Dendritic cell treated with granulocyte-macrophage colony-stimulating factor and Interleukin-4, amounts not matched to agents 40 ng/mL and 50 ng/mL, for 4 days (primary cell): ENCODE measurements around the gene KRTDAP.
A peak's percentile ranks its signal among the peaks of the same experiment; 100 is the strongest.
"Not testable (repeated sequence)": the region's sequence is repeated elsewhere in the genome, so short reads cannot be mapped to it uniquely, and the experiment has no call there.

Source experiments
- H3K27ac Mint-ChIP-seq: one replicate; pipeline ENCODE4 v1.8.0; 2022; ENCODE audit warnings: mild to moderate bottlenecking, mixed read lengths
- H3K27me3 Mint-ChIP-seq: one replicate; pipeline ENCODE4 v1.8.0; 2022; ENCODE audit warnings: mild to moderate bottlenecking, mixed read lengths
- H3K36me3 Mint-ChIP-seq: one replicate; pipeline ENCODE4 v1.8.0; 2022; ENCODE audit warnings: low read depth, mixed read lengths
- H3K4me1 Mint-ChIP-seq: one replicate; pipeline ENCODE4 v1.8.0; 2022; ENCODE audit warnings: low read depth, mixed read lengths
- H3K4me3 Mint-ChIP-seq: one replicate; pipeline ENCODE4 v1.8.0; 2022; ENCODE audit warnings: mild to moderate bottlenecking, moderate library complexity, mixed read lengths
- H3K9me3 Mint-ChIP-seq: one replicate; pipeline ENCODE4 v1.8.0; 2022; ENCODE audit warnings: mixed read lengths
- intact Hi-C: fragments of 100-400 bp; cut with micrococcal nuclease; formaldehyde crosslinking; loops from one replicate; pipeline ENCODE4 v1.15.0; 2022

KRTDAP gene

GRCh38 chr19:35484252-35485036 lies 5.8 kb downstream of the KRTDAP start:
- intact Hi-C loops = no loop called here

GRCh38 chr19:35483089-35483488 lies 7.2 kb downstream of the KRTDAP start:
- Mint-ChIP-seq H3K4me1 (no peaks in the 10 kb centered on the region), H3K36me3 (no peaks in the 10 kb centered on the region), H3K4me3 (no peak overlapping the region), H3K9me3 (no peaks in the 10 kb centered on the region), H3K27me3 (peaks cover 38% of the 10 kb centered on the region), H3K27ac (no peak overlapping the region)
- intact Hi-C loops = no loop called here

More at GRCh38 chr19:35484252-35485036, 5.8 kb downstream of the KRTDAP start:
- H3K9me3 Mint-ChIP-seq = no peaks in the 10 kb centered on the region
- no peaks in the 10 kb centered on the region for H3K36me3 Mint-ChIP-seq
- no peaks in the 10 kb centered on the region for H3K4me1 Mint-ChIP-seq
- H3K27me3 Mint-ChIP-seq = peaks cover 47% of the 10 kb centered on the region
- H3K27ac Mint-ChIP-seq = no peak overlapping the region
- H3K4me3 Mint-ChIP-seq = no peak overlapping the region

GRCh38 chr19:35478794-35479677 lies 11.2 kb downstream of the KRTDAP start:
- no peaks in the 10 kb centered on the region for H3K9me3 Mint-ChIP-seq
- no peaks in the 10 kb centered on the region for H3K36me3 Mint-ChIP-seq
- H3K4me3 Mint-ChIP-seq = no peak overlapping the region
- H3K27me3 Mint-ChIP-seq = peaks cover 34% of the 10 kb centered on the region
- H3K27ac Mint-ChIP-seq = no peak overlapping the region
- intact Hi-C loops = no loop called here
- H3K4me1 Mint-ChIP-seq = no peaks in the 10 kb centered on the region

GRCh38 chr19:35476149-35476548 lies 14.1 kb downstream of the KRTDAP start:
- Mint-ChIP-seq H3K9me3 (no peaks in the 10 kb centered on the region), H3K36me3 (no peaks in the 10 kb centered on the region), H3K27ac (no peak overlapping the region), H3K27me3 (peaks cover 28% of the 10 kb centered on the region), H3K4me1 (no peaks in the 10 kb centered on the region), H3K4me3 (no peak overlapping the region)
- intact Hi-C loops = no loop called here

- H3K4me1 Mint-ChIP-seq, H3K27ac Mint-ChIP-seq, intact Hi-C loops, H3K9me3 Mint-ChIP-seq, H3K36me3 Mint-ChIP-seq, H3K4me3 Mint-ChIP-seq: not testable (repeated sequence)
- peaks cover 25% of the 10 kb centered on the region for H3K27me3 Mint-ChIP-seq
Measured at GRCh38 chr19:35474594-35474993, 15.7 kb downstream of the KRTDAP start.

GRCh38 chr19:35474104-35474503 lies 16.2 kb downstream of the KRTDAP start:
- H3K4me1 Mint-ChIP-seq = peaks cover 9% of the 10 kb centered on the region
- H3K27ac Mint-ChIP-seq = no peak overlapping the region
- no peak overlapping the region for H3K4me3 Mint-ChIP-seq
- H3K36me3 Mint-ChIP-seq = no peaks in the 10 kb centered on the region
- H3K27me3 Mint-ChIP-seq = peaks cover 25% of the 10 kb centered on the region
- intact Hi-C loops = no loop called here
- H3K9me3 Mint-ChIP-seq = no peaks in the 10 kb centered on the region

- Mint-ChIP-seq H3K27ac (no peak overlapping the region), H3K36me3 (no peaks in the 10 kb centered on the region), H3K9me3 (no peaks in the 10 kb centered on the region), H3K4me3 (no peak overlapping the region), H3K27me3 (peaks cover 26% of the 10 kb centered on the region), H3K4me1 (peaks cover 15% of the 10 kb centered on the region)
- intact Hi-C loops = no loop called here
Measured at GRCh38 chr19:35471946-35472345, 18.3 kb downstream of the KRTDAP start.

- H3K4me3 Mint-ChIP-seq, H3K9me3 Mint-ChIP-seq, H3K36me3 Mint-ChIP-seq: not testable (repeated sequence)
Measured at GRCh38 chr19:35471075-35471474, 19.2 kb downstream of the KRTDAP start.

GRCh38 chr19:35470128-35470527 lies 20.1 kb downstream of the KRTDAP start:
- Mint-ChIP-seq H3K27ac (no peak overlapping the region), H3K9me3 (no peaks in the 10 kb centered on the region), H3K27me3 (peaks cover 20% of the 10 kb centered on the region), H3K36me3 (no peaks in the 10 kb centered on the region), H3K4me3 (no peak overlapping the region), H3K4me1 (peaks cover 15% of the 10 kb centered on the region)
- intact Hi-C loops = no loop called here

More at GRCh38 chr19:35471075-35471474, 19.2 kb downstream of the KRTDAP start:
- Mint-ChIP-seq H3K4me1 (peaks cover 15% of the 10 kb centered on the region), H3K27me3 (peaks cover 23% of the 10 kb centered on the region)
- H3K27ac Mint-ChIP-seq, intact Hi-C loops: not testable (repeated sequence)

- intact Hi-C loops = loop anchor here (2.0 to 5.0 kb wide), 2 partner anchors 46 to 116 kb away; no protein-coding TSS in a partner anchor
- H3K36me3 Mint-ChIP-seq = no peaks in the 10 kb centered on the region
- no peak overlapping the region for H3K4me3 Mint-ChIP-seq
- no peaks in the 10 kb centered on the region for H3K9me3 Mint-ChIP-seq
- H3K4me1 Mint-ChIP-seq = peaks cover 17% of the 10 kb centered on the region
- peaks cover 20% of the 10 kb centered on the region for H3K27me3 Mint-ChIP-seq
- H3K27ac Mint-ChIP-seq = no peak overlapping the region
Measured at GRCh38 chr19:35468637-35469036, 21.6 kb downstream of the KRTDAP start.

GRCh38 chr19:35466259-35466658 lies 24.0 kb downstream of the KRTDAP start:
- intact Hi-C loops = loop anchor here (5.0 kb wide), 1 partner anchor 44 kb away; no protein-coding TSS in a partner anchor
- Mint-ChIP-seq H3K4me1 (peaks cover 34% of the 10 kb centered on the region), H3K36me3 (no peaks in the 10 kb centered on the region), H3K27ac (no peak overlapping the region), H3K4me3 (no peak overlapping the region), H3K27me3 (peaks cover 18% of the 10 kb centered on the region), H3K9me3 (no peaks in the 10 kb centered on the region)

- H3K4me3 Mint-ChIP-seq = peak overlapping the region; percentile 10
- peaks cover 51% of the 10 kb centered on the region for H3K4me1 Mint-ChIP-seq
- peaks cover 38% of the 10 kb centered on the region for H3K27me3 Mint-ChIP-seq
- intact Hi-C loops = loop anchor here (2.0 kb wide), 1 partner anchor 14 kb away; the partner anchor contains the start of gene FFAR2
- H3K36me3 Mint-ChIP-seq, H3K9me3 Mint-ChIP-seq: not testable (repeated sequence)
- H3K27ac Mint-ChIP-seq = peak overlapping the region; percentile 66
Measured at GRCh38 chr19:35462956-35463355, 27.3 kb downstream of the KRTDAP start.

- H3K36me3 Mint-ChIP-seq = no peaks in the 10 kb centered on the region
- no peak overlapping the region for H3K4me3 Mint-ChIP-seq
- peaks cover 54% of the 10 kb centered on the region for H3K4me1 Mint-ChIP-seq
- peaks cover 41% of the 10 kb centered on the region for H3K27me3 Mint-ChIP-seq
- peak overlapping the region; percentile 66 for H3K27ac Mint-ChIP-seq
- intact Hi-C loops = loop anchor here (2.0 kb wide), 1 partner anchor 14 kb away; the partner anchor contains the start of gene FFAR2
- no peaks in the 10 kb centered on the region for H3K9me3 Mint-ChIP-seq
Measured at GRCh38 chr19:35462476-35462953, 27.7 kb downstream of the KRTDAP start.

GRCh38 chr19:35461788-35462187 lies 28.5 kb downstream of the KRTDAP start:
- peak overlapping the region; percentile 66 for H3K27ac Mint-ChIP-seq
- H3K9me3 Mint-ChIP-seq = not testable (repeated sequence)

More at GRCh38 chr19:35461788-35462187, 28.5 kb downstream of the KRTDAP start:
- not testable (repeated sequence) for H3K4me3 Mint-ChIP-seq, H3K36me3 Mint-ChIP-seq
- Mint-ChIP-seq H3K27me3 (peaks cover 44% of the 10 kb centered on the region), H3K4me1 (peaks cover 62% of the 10 kb centered on the region)
- intact Hi-C loops = loop anchor here (2.0 kb wide), 1 partner anchor 13 kb away; the partner anchor contains the start of gene FFAR2
